HEK293 (cell line): ENCODE measurements around the gene BIRC7.

Experiments used
- CTCF ChIA-PET: fragments of 350-600 bp; formaldehyde crosslinking; extraction: SDS; loops from one replicate; lab custom pipeline; 2021; ENCODE audit warnings: antibody characterized with exemption; lab: Yijun Ruan, JAX
- POLR2A ChIA-PET: fragments of 300-600 bp; formaldehyde crosslinking; extraction: SDS; loops from one replicate; lab custom pipeline; 2020; ENCODE audit warnings: antibody characterized with exemption, inconsistent platforms; lab: Yijun Ruan, JAX
- H3K27ac ChIP-seq: fragments of 200-500 bp; sonication (Bioruptor generic); 2 replicates; pipeline ENCODE4 v1.5.1; 2014; ENCODE audit warnings: low read depth, low read length, control low read depth, inconsistent platforms; ENCODE audit errors: extremely low read depth
- H3K36me3 ChIP-seq, 2 experiments: fragments of 200-500 bp in 1 of 2; sonication (Bioruptor generic) in 1 of 2; 1 replicate in 1 of 2; 2 replicates in 1 of 2; pipeline ENCODE4 v1.5.1; 2014 to 2017; ENCODE audit warnings: inconsistent platforms in 2 of 2, low read length in 2 of 2; ENCODE audit not compliant: control insufficient read depth in 2 of 2, insufficient read depth in 1 of 2
- H3K4me1 ChIP-seq: fragments of 200-500 bp; sonication (Bioruptor generic); 2 replicates; pipeline ENCODE4 v1.5.1; 2014; ENCODE audit warnings: mild to moderate bottlenecking, low read length, inconsistent platforms; ENCODE audit not compliant: control insufficient read depth, insufficient read depth
- H3K4me3 ChIP-seq: 2 replicates; pipeline ENCODE4 v1.5.1; 2011; ENCODE audit warnings: low read depth, mild to moderate bottlenecking, control low read depth, low read length, moderate library complexity
- H3K9me3 ChIP-seq: fragments of 200-500 bp; sonication (Bioruptor generic); 2 replicates; pipeline ENCODE4 v1.5.1; 2014; ENCODE audit warnings: low read depth, low read length, inconsistent platforms; ENCODE audit not compliant: control insufficient read depth, insufficient read depth
- FEZF1 ChIP-seq: fragments of 450-650 bp; formaldehyde crosslinking; IDR thresholded peaks from 2 replicates; pipeline ENCODE4 v1.5.1; 2016; ENCODE audit warnings: missing biosample characterization, missing genetic modification characterization
- KLF1 ChIP-seq: fragments of 450-650 bp; formaldehyde crosslinking; IDR thresholded peaks from 2 replicates; pipeline ENCODE4 v1.5.1; 2016; ENCODE audit warnings: missing biosample characterization, missing genetic modification characterization
- MZF1 ChIP-seq: fragments of 450-650 bp; formaldehyde crosslinking; IDR thresholded peaks from 2 replicates; pipeline ENCODE4 v1.5.1; 2017; ENCODE audit warnings: missing biosample characterization, missing genetic modification characterization, borderline replicate concordance
- ZBTB1 ChIP-seq: fragments of 450-650 bp; formaldehyde crosslinking; IDR thresholded peaks from 2 replicates; pipeline ENCODE4 v1.5.1; 2016; ENCODE audit warnings: missing biosample characterization, missing genetic modification characterization
- ZBTB17 ChIP-seq: fragments of 450-650 bp; formaldehyde crosslinking; IDR thresholded peaks from 2 replicates; pipeline ENCODE4 v1.5.1; 2016; ENCODE audit warnings: missing biosample characterization, missing genetic modification characterization
- ZBTB20 ChIP-seq: fragments of 450-650 bp; formaldehyde crosslinking; IDR thresholded peaks from 2 replicates; pipeline ENCODE4 v1.5.1; 2016; ENCODE audit warnings: missing biosample characterization, missing genetic modification characterization
- ZEB2 ChIP-seq: fragments of 450-650 bp; formaldehyde crosslinking; IDR thresholded peaks from 2 replicates; pipeline ENCODE4 v1.5.1; 2016; ENCODE audit warnings: missing biosample characterization, missing genetic modification characterization
- ZFHX2 ChIP-seq: fragments of 450-650 bp; formaldehyde crosslinking; conservative IDR thresholded peaks from 2 replicates; pipeline ENCODE4 v1.5.1; 2016; ENCODE audit warnings: missing biosample characterization, missing genetic modification characterization
- ZNF10 ChIP-seq: fragments of 450-650 bp; formaldehyde crosslinking; IDR thresholded peaks from 2 replicates; pipeline ENCODE4 v1.5.1; 2017; ENCODE audit warnings: missing biosample characterization, missing genetic modification characterization
- ZNF112 ChIP-seq: fragments of 450-650 bp; formaldehyde crosslinking; IDR thresholded peaks from 2 replicates; pipeline ENCODE4 v1.5.0; 2017; ENCODE audit warnings: missing biosample characterization, missing genetic modification characterization
- ZNF248 ChIP-seq: fragments of 450-650 bp; formaldehyde crosslinking; IDR thresholded peaks from 2 replicates; pipeline ENCODE4 v1.5.1; 2017; ENCODE audit warnings: missing biosample characterization, missing genetic modification characterization
- ZNF335 ChIP-seq: fragments of 450-650 bp; formaldehyde crosslinking; conservative IDR thresholded peaks from 2 replicates; pipeline ENCODE4 v1.5.1; 2016; ENCODE audit warnings: missing biosample characterization, missing genetic modification characterization
- ZNF514 ChIP-seq: fragments of 450-650 bp; formaldehyde crosslinking; IDR thresholded peaks from 2 replicates; pipeline ENCODE4 v1.5.1; 2016; ENCODE audit warnings: missing biosample characterization, missing genetic modification characterization
- ZNF600 ChIP-seq: fragments of 450-650 bp; formaldehyde crosslinking; IDR thresholded peaks from 2 replicates; pipeline ENCODE4 v1.5.1; 2016; ENCODE audit warnings: missing biosample characterization, missing genetic modification characterization
- ZNF629 ChIP-seq: fragments of 450-650 bp; formaldehyde crosslinking; IDR thresholded peaks from 2 replicates; pipeline ENCODE4 v1.5.1; 2017; ENCODE audit warnings: missing biosample characterization, missing genetic modification characterization
- ZNF654 ChIP-seq: fragments of 450-650 bp; formaldehyde crosslinking; IDR thresholded peaks from 2 replicates; pipeline ENCODE4 v1.5.1; 2016; ENCODE audit warnings: low read depth, missing biosample characterization, missing genetic modification characterization
- ZNF701 ChIP-seq: fragments of 450-650 bp; formaldehyde crosslinking; IDR thresholded peaks from 2 replicates; pipeline ENCODE4 v1.5.1; 2016; ENCODE audit warnings: missing biosample characterization, missing genetic modification characterization
- ZSCAN16 ChIP-seq: fragments of 450-650 bp; formaldehyde crosslinking; IDR thresholded peaks from 2 replicates; pipeline ENCODE4 v1.5.1; 2016; ENCODE audit warnings: missing biosample characterization, missing genetic modification characterization
- ZXDB ChIP-seq: fragments of 450-650 bp; formaldehyde crosslinking; IDR thresholded peaks from 2 replicates; pipeline ENCODE4 v1.5.1; 2016; ENCODE audit warnings: missing biosample characterization, missing genetic modification characterization
- TF ChIP-seq, protein P1 (sequence below): fragments of 450-650 bp; formaldehyde crosslinking; conservative IDR thresholded peaks from 2 replicates; pipeline ENCODE4 v1.5.1; 2016; ENCODE audit warnings: low read depth, missing biosample characterization, missing genetic modification characterization
- TF ChIP-seq, protein P2 (sequence below): fragments of 450-650 bp; formaldehyde crosslinking; IDR thresholded peaks from 2 replicates; pipeline ENCODE4 v1.5.1; 2016; ENCODE audit warnings: missing biosample characterization, missing genetic modification characterization
- TF ChIP-seq, protein P3 (sequence below): fragments of 450-650 bp; formaldehyde crosslinking; optimal IDR thresholded peaks from 2 replicates; pipeline ENCODE3; 2016; ENCODE audit warnings: missing biosample characterization, mild to moderate bottlenecking, missing genetic modification characterization
- TF ChIP-seq, protein P4 (sequence below): fragments of 450-650 bp; formaldehyde crosslinking; IDR thresholded peaks from 2 replicates; pipeline ENCODE4 v1.5.1; 2016; ENCODE audit warnings: missing biosample characterization, missing genetic modification characterization

BIRC7 gene

DNA sequence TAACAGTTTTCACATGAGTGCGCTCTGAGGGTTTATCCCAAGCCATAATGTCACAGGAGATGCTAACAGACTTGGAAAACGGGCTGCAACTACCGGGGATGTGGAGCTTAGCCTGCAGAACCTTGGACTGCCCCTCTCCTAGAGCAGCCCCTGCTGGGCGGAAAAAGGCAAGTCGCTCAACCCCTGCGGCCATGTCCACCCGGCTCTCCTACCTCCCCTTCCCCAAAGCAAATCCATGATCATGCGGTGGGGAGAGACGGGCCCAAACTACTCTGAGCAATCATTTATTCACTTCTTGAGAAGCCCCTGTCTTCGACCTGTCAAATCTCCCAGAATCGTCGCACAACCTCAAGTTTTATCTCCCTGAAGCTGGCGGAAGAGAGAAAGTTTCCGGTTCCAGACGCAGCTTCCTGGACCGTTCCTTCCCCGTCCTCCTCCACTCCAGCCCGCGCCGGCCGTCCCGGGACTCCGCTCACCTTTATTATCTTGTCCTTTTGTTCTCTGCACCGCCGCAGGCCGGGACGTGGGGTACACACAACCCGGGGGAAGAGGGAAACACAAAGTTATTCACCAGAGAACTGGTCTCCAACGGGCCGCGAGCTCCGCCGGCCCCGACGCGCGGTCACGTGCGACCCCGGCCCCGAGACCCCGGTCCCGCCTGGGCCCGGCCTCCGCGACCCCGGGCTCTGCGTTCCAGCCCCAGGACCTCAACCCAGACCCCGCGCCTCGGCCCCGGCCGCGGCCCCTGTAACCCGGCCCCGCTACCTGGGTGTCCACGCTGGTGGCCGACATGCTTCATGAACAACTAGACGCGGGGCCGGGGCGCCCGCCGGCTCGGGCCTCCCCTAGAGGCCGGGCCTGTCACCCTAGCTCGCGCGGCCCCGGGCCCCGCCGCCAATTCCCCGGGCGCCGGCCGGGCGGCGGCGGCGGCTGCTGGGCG lies 20.3 kb upstream of the BIRC7 start:
- ChIA-PET POLR2A (interaction anchor here (0.8 to 2.4 kb wide), 4 partner anchors 10 to 35 kb away, joined by 3 to 22 read pairs (median 4); no protein-coding TSS in a partner anchor), CTCF (interaction anchor here (0.5 to 2.5 kb wide), 11 partner anchors 9 to 242 kb away, joined by 3 to 42 read pairs (median 4); no protein-coding TSS in a partner anchor)
- peak overlapping the region; percentile 89 for H3K27ac ChIP-seq
- H3K36me3 ChIP-seq = peaks cover 8 to 47% of the 10 kb centered on the region in 2 experiments
- peak overlapping the region; percentile 73 for H3K4me3 ChIP-seq
- H3K4me1 ChIP-seq = no peaks in the 10 kb centered on the region; the same call in 1 of the 2 replicates
- H3K9me3 ChIP-seq = no peaks in the 10 kb centered on the region
- TF ChIP-seq ZNF654 (peak; percentile 28; the same call in 1 of the 2 replicates), FEZF1 (tag by site-specific recombination) (no peak), ZXDB (peak; percentile 34; the same call in 1 of the 2 replicates), KLF1 (tag by site-specific recombination) (no peak), ZSCAN16 (tag by site-specific recombination) (no peak), ZBTB1 (tag by site-specific recombination) (no peak), ZNF10 (tag by site-specific recombination) (no peak), ZNF514 (tag by site-specific recombination) (no peak), ZFHX2 (tag by site-specific recombination) (no peak), ZNF629 (tag by site-specific recombination) (no peak), ZNF112 (tag by site-specific recombination) (no peak), ZEB2 (tag by site-specific recombination) (0 out of 2 replicates have a peak, but pooled peaks have one; percentile 33), ZBTB17 (peak; percentile 44), ZNF600 (tag by site-specific recombination) (0 out of 2 replicates have a peak, but pooled peaks have one; percentile 10), MZF1 (tag by site-specific recombination) (no peak), ZNF335 (tag by site-specific recombination) (peak; percentile 19; the same call in 1 of the 2 replicates), ZNF248 (tag by site-specific recombination) (no peak), ZBTB20 (tag by site-specific recombination) (peak; percentile 37; the same call in 1 of the 2 replicates), ZNF701 (tag by site-specific recombination) (no peak)
- TF ChIP-seq, protein P1, sequence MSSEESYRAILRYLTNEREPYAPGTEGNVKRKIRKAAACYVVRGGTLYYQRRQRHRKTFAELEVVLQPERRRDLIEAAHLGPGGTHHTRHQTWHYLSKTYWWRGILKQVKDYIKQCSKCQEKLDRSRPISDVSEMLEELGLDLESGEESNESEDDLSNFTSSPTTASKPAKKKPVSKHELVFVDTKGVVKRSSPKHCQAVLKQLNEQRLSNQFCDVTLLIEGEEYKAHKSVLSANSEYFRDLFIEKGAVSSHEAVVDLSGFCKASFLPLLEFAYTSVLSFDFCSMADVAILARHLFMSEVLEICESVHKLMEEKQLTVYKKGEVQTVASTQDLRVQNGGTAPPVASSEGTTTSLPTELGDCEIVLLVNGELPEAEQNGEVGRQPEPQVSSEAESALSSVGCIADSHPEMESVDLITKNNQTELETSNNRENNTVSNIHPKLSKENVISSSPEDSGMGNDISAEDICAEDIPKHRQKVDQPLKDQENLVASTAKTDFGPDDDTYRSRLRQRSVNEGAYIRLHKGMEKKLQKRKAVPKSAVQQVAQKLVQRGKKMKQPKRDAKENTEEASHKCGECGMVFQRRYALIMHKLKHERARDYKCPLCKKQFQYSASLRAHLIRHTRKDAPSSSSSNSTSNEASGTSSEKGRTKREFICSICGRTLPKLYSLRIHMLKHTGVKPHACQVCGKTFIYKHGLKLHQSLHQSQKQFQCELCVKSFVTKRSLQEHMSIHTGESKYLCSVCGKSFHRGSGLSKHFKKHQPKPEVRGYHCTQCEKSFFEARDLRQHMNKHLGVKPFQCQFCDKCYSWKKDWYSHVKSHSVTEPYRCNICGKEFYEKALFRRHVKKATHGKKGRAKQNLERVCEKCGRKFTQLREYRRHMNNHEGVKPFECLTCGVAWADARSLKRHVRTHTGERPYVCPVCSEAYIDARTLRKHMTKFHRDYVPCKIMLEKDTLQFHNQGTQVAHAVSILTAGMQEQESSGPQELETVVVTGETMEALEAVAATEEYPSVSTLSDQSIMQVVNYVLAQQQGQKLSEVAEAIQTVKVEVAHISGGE = peak; percentile 80
- TF ChIP-seq, protein P2, sequence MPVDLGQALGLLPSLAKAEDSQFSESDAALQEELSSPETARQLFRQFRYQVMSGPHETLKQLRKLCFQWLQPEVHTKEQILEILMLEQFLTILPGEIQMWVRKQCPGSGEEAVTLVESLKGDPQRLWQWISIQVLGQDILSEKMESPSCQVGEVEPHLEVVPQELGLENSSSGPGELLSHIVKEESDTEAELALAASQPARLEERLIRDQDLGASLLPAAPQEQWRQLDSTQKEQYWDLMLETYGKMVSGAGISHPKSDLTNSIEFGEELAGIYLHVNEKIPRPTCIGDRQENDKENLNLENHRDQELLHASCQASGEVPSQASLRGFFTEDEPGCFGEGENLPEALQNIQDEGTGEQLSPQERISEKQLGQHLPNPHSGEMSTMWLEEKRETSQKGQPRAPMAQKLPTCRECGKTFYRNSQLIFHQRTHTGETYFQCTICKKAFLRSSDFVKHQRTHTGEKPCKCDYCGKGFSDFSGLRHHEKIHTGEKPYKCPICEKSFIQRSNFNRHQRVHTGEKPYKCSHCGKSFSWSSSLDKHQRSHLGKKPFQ (tag by site-specific recombination) = no peak
- TF ChIP-seq, protein P3, sequence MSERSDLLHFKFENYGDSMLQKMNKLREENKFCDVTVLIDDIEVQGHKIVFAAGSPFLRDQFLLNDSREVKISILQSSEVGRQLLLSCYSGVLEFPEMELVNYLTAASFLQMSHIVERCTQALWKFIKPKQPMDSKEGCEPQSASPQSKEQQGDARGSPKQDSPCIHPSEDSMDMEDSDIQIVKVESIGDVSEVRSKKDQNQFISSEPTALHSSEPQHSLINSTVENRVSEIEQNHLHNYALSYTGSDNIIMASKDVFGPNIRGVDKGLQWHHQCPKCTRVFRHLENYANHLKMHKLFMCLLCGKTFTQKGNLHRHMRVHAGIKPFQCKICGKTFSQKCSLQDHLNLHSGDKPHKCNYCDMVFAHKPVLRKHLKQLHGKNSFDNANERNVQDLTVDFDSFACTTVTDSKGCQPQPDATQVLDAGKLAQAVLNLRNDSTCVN (tag by site-specific recombination) = peak; percentile 21
- TF ChIP-seq, protein P4, sequence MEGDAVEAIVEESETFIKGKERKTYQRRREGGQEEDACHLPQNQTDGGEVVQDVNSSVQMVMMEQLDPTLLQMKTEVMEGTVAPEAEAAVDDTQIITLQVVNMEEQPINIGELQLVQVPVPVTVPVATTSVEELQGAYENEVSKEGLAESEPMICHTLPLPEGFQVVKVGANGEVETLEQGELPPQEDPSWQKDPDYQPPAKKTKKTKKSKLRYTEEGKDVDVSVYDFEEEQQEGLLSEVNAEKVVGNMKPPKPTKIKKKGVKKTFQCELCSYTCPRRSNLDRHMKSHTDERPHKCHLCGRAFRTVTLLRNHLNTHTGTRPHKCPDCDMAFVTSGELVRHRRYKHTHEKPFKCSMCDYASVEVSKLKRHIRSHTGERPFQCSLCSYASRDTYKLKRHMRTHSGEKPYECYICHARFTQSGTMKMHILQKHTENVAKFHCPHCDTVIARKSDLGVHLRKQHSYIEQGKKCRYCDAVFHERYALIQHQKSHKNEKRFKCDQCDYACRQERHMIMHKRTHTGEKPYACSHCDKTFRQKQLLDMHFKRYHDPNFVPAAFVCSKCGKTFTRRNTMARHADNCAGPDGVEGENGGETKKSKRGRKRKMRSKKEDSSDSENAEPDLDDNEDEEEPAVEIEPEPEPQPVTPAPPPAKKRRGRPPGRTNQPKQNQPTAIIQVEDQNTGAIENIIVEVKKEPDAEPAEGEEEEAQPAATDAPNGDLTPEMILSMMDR = peak; percentile 64
